HG03108 (cell line): ENCODE results near the gene TEKTIP1.
"Not testable (repeated sequence)": the region's sequence is repeated elsewhere in the genome, so short reads cannot be mapped to it uniquely, and the experiment has no call there.

Experiments used
- ATAC-seq: cut with Tn5 transposase; IDR thresholded peaks from one replicate; pipeline ENCODE4 v1.9.1; 2021; ENCODE audit warnings: moderate library complexity; ENCODE audit not compliant: unreplicated experiment

TEKTIP1 gene

GRCh38 chr19:3507371-3508120, 31.4 kb upstream of the TEKTIP1 start:
- no peak for ATAC-seq

GRCh38 chr19:3508121-3508661, 30.8 kb upstream of the TEKTIP1 start:
- ATAC-seq: not testable (repeated sequence)

- ATAC-seq: no peak
Measured at GRCh38 chr19:3508771-3509535, 30.0 kb upstream of the TEKTIP1 start.

GRCh38 chr19:3509566-3509989, 29.4 kb upstream of the TEKTIP1 start:
- ATAC-seq: no peak

- no peak for ATAC-seq
Measured at GRCh38 chr19:3510727-3511126, 28.2 kb upstream of the TEKTIP1 start.

GRCh38 chr19:3511506-3512251, 27.3 kb upstream of the TEKTIP1 start:
- no peak for ATAC-seq

GRCh38 chr19:3512562-3513228, 26.3 kb upstream of the TEKTIP1 start:
- ATAC-seq: no peak

GRCh38 chr19:3513229-3514140, 25.5 kb upstream of the TEKTIP1 start:
- no peak for ATAC-seq

- ATAC-seq: no peak
Measured at GRCh38 chr19:3514930-3515329, 24.0 kb upstream of the TEKTIP1 start.

GRCh38 chr19:3515891-3516422, 23.0 kb upstream of the TEKTIP1 start:
- ATAC-seq: no peak

- no peak for ATAC-seq
Measured at GRCh38 chr19:3516675-3517207, 22.2 kb upstream of the TEKTIP1 start.

GRCh38 chr19:3517638-3518037, 21.3 kb upstream of the TEKTIP1 start:
- no peak for ATAC-seq

GRCh38 chr19:3518255-3518654, 20.7 kb upstream of the TEKTIP1 start:
- no peak for ATAC-seq

GRCh38 chr19:3518659-3519058, 20.3 kb upstream of the TEKTIP1 start:
- ATAC-seq: no peak

GRCh38 chr19:3519126-3519525, 19.8 kb upstream of the TEKTIP1 start:
- ATAC-seq: no peak

GRCh38 chr19:3520166-3521103, 18.5 kb upstream of the TEKTIP1 start:
- no peak for ATAC-seq

GRCh38 chr19:3521104-3521445, 17.9 kb upstream of the TEKTIP1 start:
- ATAC-seq: no peak
